Endothelial cell of umbilical vein (primary cell): Measurements from ENCODE around the gene SRRM4.

ENCODE experiments used
- EZH2 ChIP-seq: IDR thresholded peaks from 2 replicates; pipeline ENCODE4 v1.6.1; 2012; ENCODE audit warnings: borderline replicate concordance, low read depth, mild to moderate bottlenecking, moderate library complexity, low read length, inconsistent platforms; ENCODE audit not compliant: severe bottlenecking
- FOS ChIP-seq: IDR thresholded peaks from 2 replicates; pipeline ENCODE4 v1.6.1; 2011; ENCODE audit warnings: mild to moderate bottlenecking, low read length, moderate library complexity, borderline replicate concordance; ENCODE audit not compliant: insufficient read depth
- JUN ChIP-seq: IDR thresholded peaks from 2 replicates; pipeline ENCODE4 v1.6.1; 2011; ENCODE audit warnings: borderline replicate concordance, low read depth; ENCODE audit not compliant: insufficient read length, insufficient read depth
- MYC ChIP-seq: IDR thresholded peaks from one replicate; pipeline ENCODE4 v1.6.1; 2011; ENCODE audit warnings: mild to moderate bottlenecking, low read depth, low read length
- POLR2A ChIP-seq: IDR thresholded peaks from 2 replicates; pipeline ENCODE4 v1.6.1; 2012; ENCODE audit warnings: low read depth, mild to moderate bottlenecking, control low read depth, low read length
- POLR2AphosphoS5 ChIP-seq: IDR thresholded peaks from 2 replicates; pipeline ENCODE4 v1.6.1; 2012; ENCODE audit warnings: low read depth, mild to moderate bottlenecking, control low read depth, low read length, moderate library complexity; ENCODE audit not compliant: insufficient read depth
- TF ChIP-seq, protein P1 (sequence below), 2 donors: IDR thresholded peaks; 1 replicate in 1 of 2; 2 replicates in 1 of 2; pipeline ENCODE4 v1.5.1; 2011; ENCODE audit warnings: low read length in 2 of 2, mild to moderate bottlenecking in 2 of 2, moderate library complexity in 2 of 2, control low read depth in 1 of 2, inconsistent platforms in 1 of 2, low read depth in 1 of 2; ENCODE audit not compliant: insufficient read depth in 1 of 2; ENCODE audit errors: extremely low read depth in 1 of 2
- TF ChIP-seq, protein P2 (sequence below): IDR thresholded peaks from 2 replicates; pipeline ENCODE4 v1.6.1; 2011; ENCODE audit not compliant: insufficient read depth, insufficient read length

DNA sequence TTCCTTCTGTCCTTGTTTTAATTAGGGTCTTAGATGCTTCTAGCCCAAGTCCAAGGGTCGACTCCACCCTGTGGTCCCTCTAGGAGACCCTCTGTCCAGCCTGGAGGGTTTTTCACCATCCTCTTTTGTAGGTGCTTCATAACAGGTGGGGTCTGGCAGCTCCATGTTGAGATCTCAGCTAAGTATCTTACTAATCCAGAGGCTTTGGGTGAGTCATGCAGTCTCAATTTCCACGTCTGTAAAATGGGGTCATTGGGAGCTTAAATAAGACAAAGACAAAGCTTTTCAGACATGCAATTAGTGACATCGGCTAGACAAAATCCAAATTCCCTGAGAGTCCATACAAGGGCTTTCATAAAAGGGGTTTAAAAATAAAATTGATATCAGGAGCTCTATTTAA lies 200.6 kb downstream of the SRRM4 start:
- TF ChIP-seq, protein P1, sequence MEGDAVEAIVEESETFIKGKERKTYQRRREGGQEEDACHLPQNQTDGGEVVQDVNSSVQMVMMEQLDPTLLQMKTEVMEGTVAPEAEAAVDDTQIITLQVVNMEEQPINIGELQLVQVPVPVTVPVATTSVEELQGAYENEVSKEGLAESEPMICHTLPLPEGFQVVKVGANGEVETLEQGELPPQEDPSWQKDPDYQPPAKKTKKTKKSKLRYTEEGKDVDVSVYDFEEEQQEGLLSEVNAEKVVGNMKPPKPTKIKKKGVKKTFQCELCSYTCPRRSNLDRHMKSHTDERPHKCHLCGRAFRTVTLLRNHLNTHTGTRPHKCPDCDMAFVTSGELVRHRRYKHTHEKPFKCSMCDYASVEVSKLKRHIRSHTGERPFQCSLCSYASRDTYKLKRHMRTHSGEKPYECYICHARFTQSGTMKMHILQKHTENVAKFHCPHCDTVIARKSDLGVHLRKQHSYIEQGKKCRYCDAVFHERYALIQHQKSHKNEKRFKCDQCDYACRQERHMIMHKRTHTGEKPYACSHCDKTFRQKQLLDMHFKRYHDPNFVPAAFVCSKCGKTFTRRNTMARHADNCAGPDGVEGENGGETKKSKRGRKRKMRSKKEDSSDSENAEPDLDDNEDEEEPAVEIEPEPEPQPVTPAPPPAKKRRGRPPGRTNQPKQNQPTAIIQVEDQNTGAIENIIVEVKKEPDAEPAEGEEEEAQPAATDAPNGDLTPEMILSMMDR (IDR thresholded peaks at IDR 0.05; ENCODE audit: extremely low read depth in 1 of 2, insufficient read depth in 1 of 2, low read depth in 1 of 2, low read length in 2 of 2): no peak
- TF ChIP-seq EZH2 (no peak), POLR2AphosphoS5 (no peak), POLR2A (no peak), JUN (no peak), MYC (no peak), FOS (no peak)
- TF ChIP-seq, protein P2, sequence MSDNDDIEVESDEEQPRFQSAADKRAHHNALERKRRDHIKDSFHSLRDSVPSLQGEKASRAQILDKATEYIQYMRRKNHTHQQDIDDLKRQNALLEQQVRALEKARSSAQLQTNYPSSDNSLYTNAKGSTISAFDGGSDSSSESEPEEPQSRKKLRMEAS: no peak
